Body of pancreas (tissue), 4 donors: Measurements from ENCODE around the gene ZNF138. TPM values are rescaled to one million over a fixed set of nuclear protein-coding genes. Genes with fewer than 3 reads are reported as not detected.

Experiments
- ATAC-seq: fragments of 150-250 bp; one replicate; pipeline ENCODE4 v1.9.1; 2016
- DNase-seq, 4 donors: peaks; one replicate each; pipeline ENCODE4 v3.0.0-alpha.2; 2019
- H3K27ac ChIP-seq, 4 donors: fragments of 200-600 bp; sonication (generic); 1 replicate in 3 of 4; 2 replicates in 1 of 4; pipeline versions ENCODE4 v1.5.1 to v1.6.1; 2016 to 2019; ENCODE audit warnings: mild to moderate bottlenecking in 1 of 4, mixed read lengths in 1 of 4, moderate library complexity in 1 of 4
- H3K27me3 ChIP-seq, 2 donors: fragments of 200-600 bp; sonication (generic); one replicate each; pipeline ENCODE4 v1.6.0; 2016; ENCODE audit warnings: mild to moderate bottlenecking in 1 of 2
- H3K36me3 ChIP-seq, 2 donors: fragments of 200-600 bp; sonication (generic); replicated peaks in 1 of 2; 2 replicates each; pipeline ENCODE4 v1.5.1; 2016; ENCODE audit warnings: low read depth in 2 of 2; ENCODE audit not compliant: insufficient read depth in 1 of 2
- H3K4me1 ChIP-seq: fragments of 200-600 bp; sonication (generic); one replicate; pipeline ENCODE4 v1.6.0; 2016
- H3K4me3 ChIP-seq, 2 donors: fragments of 200-600 bp; sonication (generic); 1 replicate in 1 of 2; 2 replicates in 1 of 2; pipeline ENCODE4 v1.5.1; 2016 to 2019
- H3K9me3 ChIP-seq, 3 donors: fragments of 200-600 bp; sonication (generic); 1 replicate in 2 of 3; 2 replicates in 1 of 3; pipeline ENCODE4 v1.5.1; 2016
- POLR2A ChIP-seq, 3 donors: fragments of 450-650 bp; IDR thresholded peaks; one replicate each; pipeline ENCODE4 v1.6.1; 2016; ENCODE audit warnings: antibody characterized with exemption in 3 of 3, mild to moderate bottlenecking in 2 of 3
- WGBS, 2 donors: methylation state at CpG; one replicate each; pipeline ENCODE4 v1.1.5; 2017; 5-methylcytosine and 5-hydroxymethylcytosine counted together
- intact Hi-C: fragments of 100-400 bp; cut with DNase I; formaldehyde crosslinking; loops from one replicate; pipeline ENCODE4 v1.15.1; 2023
- total RNA-seq, 2 donors: library from RNA; depleted of rRNA; stranded (reverse); fragments of >200 nt; gene quantifications; one replicate each; pipeline ENCODE4 v1.1.0, GENCODE V29; 2016
- TF ChIP-seq, protein P1 (sequence below), 7 experiments: fragments of 450-650 bp in 4 of 7; fragments of 200-600 bp in 3 of 7; sonication (generic) in 3 of 7; IDR thresholded peaks; one replicate each; pipeline ENCODE4 v1.5.1; 2016 to 2019; ENCODE audit warnings: antibody characterized with exemption in 7 of 7

ZNF138 gene
- total RNA-seq, 2 donors from 2014 or later, result 4.9 to 10.4 TPM

DNA sequence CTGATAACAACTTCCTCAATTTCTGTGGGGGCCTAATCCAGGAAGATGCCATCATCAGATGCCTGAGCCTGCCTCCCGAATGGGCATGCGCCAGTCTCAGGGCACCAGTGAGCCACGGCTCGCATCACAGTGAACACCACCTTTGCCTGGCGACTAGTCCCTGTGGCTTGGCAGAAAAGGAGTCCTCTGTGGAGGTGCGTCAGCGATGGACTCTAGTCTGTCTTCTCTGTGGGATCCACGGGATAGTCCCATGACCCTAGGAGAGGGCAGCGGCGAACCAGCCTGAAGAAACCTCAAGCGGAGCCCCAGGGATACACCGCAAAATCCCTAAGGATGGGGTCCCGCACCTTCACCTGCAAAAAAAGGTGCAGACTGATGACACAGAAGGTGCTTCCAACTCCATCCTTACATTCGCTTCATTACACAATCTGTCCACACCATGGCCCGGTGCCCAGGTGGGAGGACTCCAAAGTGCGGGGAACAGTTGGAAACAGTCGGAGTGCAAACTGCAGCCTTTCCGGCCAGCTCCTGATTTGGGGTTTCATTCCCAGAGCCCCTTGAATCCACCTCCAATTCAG lies 73.7 kb downstream of the ZNF138 start:
- H3K9me3 ChIP-seq, result peaks cover 0 to 9% (median 0%) of the 10 kb centered on the region in 3 donors
- H3K27me3 ChIP-seq, result no peaks in the 10 kb centered on the region
- H3K4me3 ChIP-seq, result no peak overlapping the region
- no peak overlapping the region for H3K27ac ChIP-seq
- H3K36me3 ChIP-seq, result no peaks in the 10 kb centered on the region
- ATAC-seq, result no peak
- intact Hi-C loops, result no loop called here
- no peak for DNase-seq
- TF ChIP-seq, protein P1, sequence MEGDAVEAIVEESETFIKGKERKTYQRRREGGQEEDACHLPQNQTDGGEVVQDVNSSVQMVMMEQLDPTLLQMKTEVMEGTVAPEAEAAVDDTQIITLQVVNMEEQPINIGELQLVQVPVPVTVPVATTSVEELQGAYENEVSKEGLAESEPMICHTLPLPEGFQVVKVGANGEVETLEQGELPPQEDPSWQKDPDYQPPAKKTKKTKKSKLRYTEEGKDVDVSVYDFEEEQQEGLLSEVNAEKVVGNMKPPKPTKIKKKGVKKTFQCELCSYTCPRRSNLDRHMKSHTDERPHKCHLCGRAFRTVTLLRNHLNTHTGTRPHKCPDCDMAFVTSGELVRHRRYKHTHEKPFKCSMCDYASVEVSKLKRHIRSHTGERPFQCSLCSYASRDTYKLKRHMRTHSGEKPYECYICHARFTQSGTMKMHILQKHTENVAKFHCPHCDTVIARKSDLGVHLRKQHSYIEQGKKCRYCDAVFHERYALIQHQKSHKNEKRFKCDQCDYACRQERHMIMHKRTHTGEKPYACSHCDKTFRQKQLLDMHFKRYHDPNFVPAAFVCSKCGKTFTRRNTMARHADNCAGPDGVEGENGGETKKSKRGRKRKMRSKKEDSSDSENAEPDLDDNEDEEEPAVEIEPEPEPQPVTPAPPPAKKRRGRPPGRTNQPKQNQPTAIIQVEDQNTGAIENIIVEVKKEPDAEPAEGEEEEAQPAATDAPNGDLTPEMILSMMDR (IDR thresholded peaks at IDR 0.05), result no peak
- no peak for TF ChIP-seq POLR2A (IDR thresholded peaks at IDR 0.05)
- no peaks in the 10 kb centered on the region for H3K4me1 ChIP-seq
- WGBS, 2 donors, result 78 to 81% methylated on average over 18 of the region's 18 CpGs

DNA sequence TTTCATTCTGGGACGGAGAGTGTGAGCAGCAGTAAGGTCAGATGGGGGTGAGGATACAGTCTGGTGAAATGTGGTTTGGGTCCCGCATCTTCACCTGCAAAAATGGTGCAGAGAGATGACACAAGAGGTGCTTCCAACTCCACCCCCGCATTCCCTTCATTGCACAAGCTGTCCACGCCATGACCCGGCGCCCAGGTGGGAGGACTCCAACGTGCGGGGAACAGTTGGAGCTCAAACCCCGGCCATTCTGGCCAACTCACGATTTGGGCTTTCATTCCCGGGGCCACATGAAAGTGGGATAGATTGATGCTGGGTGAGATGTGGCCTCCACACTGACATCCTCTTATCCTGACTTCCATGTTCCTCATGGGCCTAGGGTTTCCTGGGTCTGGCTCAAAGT lies 74.3 kb downstream of the ZNF138 start:
- H3K9me3 ChIP-seq, result peaks cover 0 to 5% (median 0%) of the 10 kb centered on the region in 3 donors
- H3K4me3 ChIP-seq, result no peak overlapping the region
- no peaks in the 10 kb centered on the region for H3K4me1 ChIP-seq
- DNase-seq (no peak), ATAC-seq (no peak)
- no peak for TF ChIP-seq POLR2A (IDR thresholded peaks at IDR 0.05)
- TF ChIP-seq, protein P1 (IDR thresholded peaks at IDR 0.05), result no peak
- intact Hi-C loops, result no loop called here
- H3K27me3 ChIP-seq, result no peaks in the 10 kb centered on the region
- 63 to 77% methylated on average over 10 to 11 of the region's 11 CpGs for WGBS, 2 donors
- H3K27ac ChIP-seq, result no peak overlapping the region
- no peaks in the 10 kb centered on the region for H3K36me3 ChIP-seq

DNA sequence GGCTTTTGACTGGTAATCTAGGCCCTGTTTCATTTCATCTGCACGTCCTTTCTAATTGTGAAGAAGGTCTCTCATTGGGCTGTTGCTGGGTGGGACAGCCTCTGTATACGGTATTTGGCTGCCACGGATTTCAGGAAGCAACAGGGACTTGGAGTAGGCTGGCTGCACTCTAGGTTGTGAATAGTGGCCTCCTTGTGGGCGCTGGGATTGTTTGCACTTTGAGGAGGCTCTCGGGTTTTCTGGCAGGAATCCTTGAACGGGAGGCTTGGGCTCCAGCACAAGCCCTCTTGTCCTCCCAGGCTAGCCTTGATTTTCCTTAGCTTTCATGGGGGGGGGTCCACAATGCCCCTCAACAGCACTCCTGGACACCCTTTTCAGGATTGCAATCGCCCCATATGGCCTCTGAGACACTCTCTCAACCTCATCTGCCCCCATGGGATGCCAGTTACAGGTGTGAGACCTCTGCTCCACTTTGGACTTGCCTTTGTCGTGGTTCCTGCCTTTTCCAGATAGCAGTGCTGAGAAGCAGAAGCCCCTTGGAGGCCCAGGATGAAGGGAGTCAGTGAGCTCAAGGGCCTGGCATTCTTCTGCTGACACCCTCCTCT lies 75.0 kb downstream of the ZNF138 start:
- Histone ChIP-seq H3K4me1 (no peaks in the 10 kb centered on the region), H3K36me3 (no peaks in the 10 kb centered on the region), H3K4me3 (no peak overlapping the region), H3K27ac (no peak overlapping the region), H3K9me3 (no peaks in the 10 kb centered on the region), H3K27me3 (no peaks in the 10 kb centered on the region)
- WGBS, 2 donors, result 54 to 67% methylated on average over 3 to 8 of the region's 8 CpGs
- intact Hi-C loops, result no loop called here
- ATAC-seq (no peak), DNase-seq (no peak)
- no peak for TF ChIP-seq POLR2A (IDR thresholded peaks at IDR 0.05)
- TF ChIP-seq, protein P1 (IDR thresholded peaks at IDR 0.05), result no peak

DNA sequence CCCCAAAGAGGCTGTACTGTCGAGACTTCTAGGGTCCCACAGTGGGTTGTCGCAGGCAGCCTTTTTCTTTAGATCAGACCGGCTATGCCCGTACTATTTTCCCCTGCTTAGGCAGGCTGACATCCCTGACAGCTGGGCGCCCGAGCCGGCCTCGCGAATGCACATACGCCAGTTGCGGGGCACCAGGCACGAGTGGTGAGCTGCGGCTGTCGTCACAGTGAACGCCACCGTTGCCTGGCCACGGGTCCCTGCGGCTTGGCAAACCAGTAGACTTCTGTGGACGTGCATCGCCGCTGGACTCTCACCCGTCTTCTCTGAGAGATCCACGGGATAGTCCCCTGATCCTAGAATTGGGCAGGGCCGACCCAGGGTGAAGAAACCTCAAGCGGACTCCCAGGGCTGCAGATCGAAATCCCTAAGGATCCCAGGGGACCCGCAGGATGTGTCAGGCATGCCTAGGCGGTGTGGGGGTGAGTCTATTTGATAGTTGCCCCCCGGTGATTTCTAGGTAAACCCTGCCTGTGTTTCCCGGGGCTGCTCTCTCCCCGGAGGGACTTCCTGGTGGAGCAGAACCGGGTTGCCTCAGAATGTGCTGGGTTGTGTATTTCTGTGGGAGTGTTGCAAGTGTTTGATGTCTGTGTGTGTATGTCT lies 75.8 kb downstream of the ZNF138 start:
- ATAC-seq (no peak), DNase-seq (no peak)
- 85 to 91% methylated on average over 11 to 32 of the region's 32 CpGs for WGBS, 2 donors
- H3K36me3 ChIP-seq, result no peaks in the 10 kb centered on the region
- no peak for TF ChIP-seq POLR2A (IDR thresholded peaks at IDR 0.05)
- TF ChIP-seq, protein P1 (IDR thresholded peaks at IDR 0.05), result no peak
- H3K27ac ChIP-seq, result no peak overlapping the region
- H3K27me3 ChIP-seq, result no peaks in the 10 kb centered on the region
- H3K4me3 ChIP-seq, result no peak overlapping the region
- no peaks in the 10 kb centered on the region for H3K4me1 ChIP-seq
- intact Hi-C loops, result no loop called here
- no peaks in the 10 kb centered on the region for H3K9me3 ChIP-seq
